NOMO-1 (cell line): ENCODE measurements around the gene CBARP.
"Not testable (repeated sequence)": the region's sequence is repeated elsewhere in the genome, so short reads cannot be mapped to it uniquely, and the experiment has no call there.

Experiments
- DNase-seq, 2 experiments: peaks; one replicate each; lab custom pipeline; 2025; ENCODE audit not compliant: unreplicated experiment in 2 of 2; lab: John Stamatoyannopoulos, UW

CBARP gene

DNA sequence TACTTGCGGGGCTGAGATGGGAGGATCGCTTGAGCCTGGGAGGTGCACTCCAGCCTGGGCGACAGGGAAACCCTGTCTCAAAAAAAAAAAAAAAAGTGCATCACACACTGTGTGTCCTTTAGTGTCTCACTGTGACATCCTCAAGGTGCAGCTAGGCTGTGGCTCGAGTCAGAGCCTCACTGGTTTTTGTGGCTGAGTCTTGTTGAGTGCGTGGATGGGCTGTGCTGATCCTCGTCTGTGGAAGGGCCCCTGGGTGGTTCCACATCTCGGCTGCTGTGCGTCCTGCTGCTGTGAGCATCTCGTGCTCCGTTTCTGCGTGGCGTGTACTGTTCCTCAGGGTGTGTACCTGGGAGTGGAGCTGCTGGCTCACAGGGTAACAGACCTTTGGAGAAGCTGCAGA lies 21.0 kb downstream of the CBARP start:
- DNase-seq: no peak

DNA sequence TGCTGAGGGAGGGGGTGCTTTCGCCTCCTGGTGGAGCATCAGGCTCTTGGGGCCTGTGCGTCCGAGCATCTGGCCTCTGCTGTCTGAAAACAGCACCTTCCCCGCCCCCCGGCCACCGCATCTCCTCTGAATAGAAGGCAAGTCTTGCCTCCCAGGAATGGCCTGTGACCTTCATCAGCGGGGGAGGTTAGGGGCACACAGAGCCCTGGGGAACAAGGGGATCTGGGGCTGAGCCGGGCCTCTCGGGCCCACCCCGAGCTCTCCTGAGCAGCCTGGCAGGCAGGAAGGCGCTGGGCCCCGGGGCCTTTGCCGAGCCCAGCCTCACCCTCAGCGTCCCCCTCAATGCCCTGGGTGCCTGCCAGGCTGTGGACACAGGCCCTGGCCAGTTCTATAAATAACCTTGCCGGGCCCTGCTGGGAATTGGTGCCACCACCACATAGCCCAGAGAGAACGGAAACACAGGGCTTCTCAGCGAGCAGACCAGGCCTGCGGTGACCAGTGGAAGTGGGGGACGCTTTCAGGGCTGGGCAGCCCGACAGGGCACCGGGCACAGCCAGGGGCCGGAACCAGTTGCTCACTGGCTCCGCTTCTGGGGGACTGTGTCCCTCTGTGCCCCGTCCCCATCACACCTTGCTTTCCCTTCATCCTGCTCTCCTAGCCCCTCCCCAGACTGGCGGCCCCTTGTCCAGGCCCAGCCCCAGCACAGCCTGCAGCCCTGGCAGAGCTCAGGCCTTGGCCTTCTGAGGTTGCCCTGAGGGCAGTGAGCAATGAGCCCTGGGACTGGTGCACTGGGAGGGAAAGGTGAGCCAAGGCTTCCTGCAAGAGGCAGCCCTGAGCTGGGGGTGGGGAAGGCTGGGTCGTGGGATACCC lies 22.7 kb downstream of the CBARP start:
- DNase-seq: no peak

DNA sequence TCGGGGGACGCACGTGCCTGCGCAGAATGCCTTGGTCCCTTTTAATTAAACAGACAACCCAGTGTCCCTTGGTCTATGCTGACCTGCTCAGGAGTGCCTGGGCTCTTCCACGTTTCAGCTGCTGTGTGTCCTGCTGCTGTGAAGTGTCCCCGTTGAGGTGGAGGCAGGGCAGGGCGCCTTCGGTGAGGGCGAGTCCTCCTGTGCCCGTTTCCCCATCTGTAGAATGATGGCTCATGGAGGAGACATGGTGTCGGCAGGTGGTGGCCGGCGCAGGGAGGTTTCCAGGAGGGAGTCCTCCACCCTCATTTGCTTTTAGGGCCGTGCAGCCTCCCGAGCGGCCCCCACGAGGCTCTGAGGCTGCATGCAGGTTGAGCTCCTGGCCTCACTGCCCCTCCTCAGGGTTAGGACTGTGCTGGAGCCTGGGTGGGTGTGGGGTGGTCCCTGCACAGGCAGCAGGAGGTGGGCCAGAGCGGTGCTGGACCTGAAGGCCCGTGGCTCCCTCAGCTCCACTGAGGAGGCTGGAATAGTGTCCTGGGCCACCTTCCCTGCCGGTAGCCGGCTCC lies 23.4 kb downstream of the CBARP start:
- DNase-seq: no peak

DNA sequence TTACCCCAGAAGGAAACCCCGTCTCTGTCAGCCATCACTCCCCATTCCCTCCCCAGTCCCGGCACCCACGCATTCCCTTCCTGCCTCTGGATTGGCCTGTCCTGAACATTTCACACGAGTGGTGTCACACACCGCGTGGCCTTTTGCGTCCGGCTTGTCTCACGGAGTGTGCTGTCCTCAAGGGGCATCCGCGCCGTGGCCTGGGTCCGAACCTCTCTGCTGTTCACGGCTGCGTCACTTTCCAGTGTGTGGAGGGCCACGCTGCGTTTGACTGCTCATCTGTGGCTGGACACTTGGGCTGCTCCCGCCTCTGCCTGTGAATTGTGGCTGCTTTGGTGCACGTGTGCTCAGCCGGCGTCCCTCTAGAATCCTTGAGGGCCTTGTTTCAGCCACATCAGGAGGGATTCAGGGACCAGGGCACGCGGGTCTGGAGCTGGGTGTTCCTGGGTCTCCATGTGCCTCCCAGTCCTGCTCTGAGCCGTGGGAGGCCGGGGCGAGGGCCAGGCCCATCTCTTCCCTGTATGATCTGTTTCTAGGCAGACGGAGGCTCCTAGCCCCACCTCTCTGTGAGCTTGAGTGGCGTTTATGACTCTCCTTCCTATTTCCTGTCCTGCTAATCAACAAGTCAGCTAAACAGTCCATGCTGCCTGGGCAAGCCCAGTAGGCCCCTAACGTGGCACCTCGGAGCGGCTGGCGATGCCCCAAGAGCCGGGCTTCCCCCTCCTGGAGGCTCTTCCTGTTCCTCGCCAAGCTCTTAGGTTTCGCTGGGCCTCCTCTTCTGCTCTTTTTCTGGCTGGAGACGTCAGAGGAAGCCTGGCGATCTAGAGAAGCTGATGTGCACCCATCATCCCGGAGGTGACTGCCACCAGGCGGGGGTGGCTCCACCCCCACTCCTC lies 24.2 kb downstream of the CBARP start:
- peak; percentile 55 to 72 for DNase-seq

DNA sequence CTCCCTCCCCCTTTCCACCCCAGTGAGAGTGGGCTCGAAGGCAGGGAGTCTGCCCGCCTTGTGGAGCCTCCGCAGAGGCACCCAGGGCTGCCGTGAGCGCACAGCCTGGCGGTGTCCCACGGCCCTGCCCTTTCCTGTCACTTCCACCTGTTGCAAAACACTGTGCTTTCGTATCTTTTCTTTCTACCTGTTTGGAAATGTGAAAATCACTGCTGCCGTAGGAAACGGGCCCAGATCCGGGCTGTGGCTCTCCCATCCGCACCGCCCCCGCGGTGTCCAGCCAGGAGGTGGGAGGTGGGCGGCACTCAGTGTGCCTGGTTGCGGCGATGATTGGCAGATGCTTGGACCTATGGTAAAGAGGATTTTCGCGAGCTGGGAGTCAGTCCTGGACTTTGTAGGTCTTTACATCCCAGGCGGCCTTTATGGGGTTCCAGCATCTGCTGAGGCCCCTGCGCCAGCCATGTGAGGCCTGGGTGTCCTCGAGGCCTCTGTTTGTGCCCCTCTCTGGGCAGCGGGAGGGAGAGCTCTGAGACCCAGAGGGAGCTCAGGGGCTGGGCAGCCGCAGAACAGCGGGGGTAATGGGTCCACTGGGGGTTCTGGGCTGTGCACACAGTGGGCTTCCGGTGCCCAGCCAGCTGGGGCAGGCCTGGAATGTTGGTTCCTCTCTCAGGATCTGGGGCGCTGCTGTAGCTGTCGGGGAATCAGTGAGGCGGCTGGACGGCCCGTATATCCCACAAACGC lies 26.1 kb downstream of the CBARP start:
- no peak for DNase-seq

DNA sequence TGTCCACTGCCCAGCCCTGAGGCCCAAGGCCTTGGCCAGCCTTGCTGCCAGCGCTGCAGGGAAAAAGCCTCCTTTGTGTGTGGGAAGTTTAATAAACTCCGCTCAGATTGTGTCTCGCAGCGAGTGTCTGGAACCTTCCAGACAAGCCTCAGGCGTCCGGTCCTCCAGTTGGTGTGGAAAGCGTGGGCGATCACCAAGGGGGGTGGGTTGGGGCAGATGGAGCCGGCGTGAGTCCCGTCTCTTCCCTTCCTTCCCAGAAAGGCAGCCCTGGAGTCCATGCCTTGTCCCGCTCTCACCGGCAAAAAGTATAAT lies 27.6 kb downstream of the CBARP start:
- DNase-seq: no peak

DNA sequence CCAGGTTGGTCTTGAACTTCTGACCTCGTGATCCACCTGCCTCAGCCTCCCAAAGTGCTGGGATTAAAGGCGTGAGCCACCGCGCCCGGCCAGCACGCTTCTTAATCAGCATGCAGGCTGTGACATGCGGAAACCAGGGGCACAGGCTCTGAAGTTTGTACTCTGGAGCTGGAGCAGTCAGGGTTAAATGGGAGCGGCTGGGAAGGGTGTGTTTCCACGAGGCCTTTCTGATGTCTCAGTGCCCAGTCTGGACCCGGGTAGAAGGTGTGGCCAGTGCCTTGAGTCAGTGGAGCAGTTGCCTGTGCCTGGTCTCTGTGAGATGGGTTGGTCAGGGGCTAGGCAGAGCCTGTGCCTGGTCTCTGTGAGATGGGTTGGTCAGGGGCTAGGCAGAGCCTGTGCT lies 29.0 kb downstream of the CBARP start:
- not testable (repeated sequence) for DNase-seq

DNA sequence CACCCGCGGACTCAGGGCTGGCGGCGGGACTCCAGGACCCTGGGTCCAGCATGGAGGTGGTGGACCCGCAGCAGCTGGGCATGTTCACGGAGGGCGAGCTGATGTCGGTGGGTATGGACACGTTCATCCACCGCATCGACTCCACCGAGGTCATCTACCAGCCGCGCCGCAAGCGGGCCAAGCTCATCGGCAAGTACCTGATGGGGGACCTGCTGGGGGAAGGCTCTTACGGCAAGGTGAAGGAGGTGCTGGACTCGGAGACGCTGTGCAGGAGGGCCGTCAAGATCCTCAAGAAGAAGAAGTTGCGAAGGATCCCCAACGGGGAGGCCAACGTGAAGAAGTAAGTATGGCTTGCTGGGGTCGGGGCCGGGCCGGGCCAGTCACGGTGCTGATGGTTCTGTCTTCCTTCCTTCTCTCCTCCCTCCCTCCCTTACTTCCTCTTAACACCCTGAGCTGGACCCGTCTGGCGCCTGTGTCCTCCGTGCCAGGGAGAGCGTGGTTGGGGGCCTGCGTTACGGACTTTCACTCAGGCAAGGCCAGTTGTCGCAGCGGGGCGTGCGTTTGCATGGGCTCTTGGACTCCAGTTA lies 30.8 kb downstream of the CBARP start:
- peak; percentile 11 to 32 for DNase-seq

DNA sequence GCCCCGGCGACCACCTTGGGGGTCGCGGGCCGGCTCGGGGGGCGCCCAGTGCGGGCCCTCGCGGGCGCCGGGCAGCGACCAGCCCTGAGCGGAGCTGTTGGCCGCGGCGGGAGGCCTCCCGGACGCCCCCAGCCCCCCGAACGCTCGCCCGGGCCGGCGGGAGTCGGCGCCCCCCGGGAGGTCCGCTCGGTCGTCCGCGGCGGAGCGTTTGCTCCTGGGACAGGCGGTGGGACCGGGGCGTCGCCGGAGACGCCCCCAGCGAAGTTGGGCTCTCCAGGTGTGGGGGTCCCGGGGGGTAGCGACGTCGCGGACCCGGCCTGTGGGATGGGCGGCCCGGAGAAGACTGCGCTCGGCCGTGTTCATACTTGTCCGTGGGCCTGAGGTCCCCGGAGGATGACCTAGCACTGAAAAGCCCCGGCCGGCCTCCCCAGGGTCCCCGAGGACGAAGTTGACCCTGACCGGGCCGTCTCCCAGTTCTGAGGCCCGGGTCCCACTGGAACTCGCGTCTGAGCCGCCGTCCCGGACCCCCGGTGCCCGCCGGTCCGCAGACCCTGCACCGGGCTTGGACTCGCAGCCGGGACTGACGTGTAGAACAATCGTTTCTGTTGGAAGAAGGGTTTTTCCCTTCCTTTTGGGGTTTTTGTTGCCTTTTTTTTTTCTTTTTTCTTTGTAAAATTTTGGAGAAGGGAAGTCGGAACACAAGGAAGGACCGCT lies 31.5 kb downstream of the CBARP start:
- no peak for DNase-seq

DNA sequence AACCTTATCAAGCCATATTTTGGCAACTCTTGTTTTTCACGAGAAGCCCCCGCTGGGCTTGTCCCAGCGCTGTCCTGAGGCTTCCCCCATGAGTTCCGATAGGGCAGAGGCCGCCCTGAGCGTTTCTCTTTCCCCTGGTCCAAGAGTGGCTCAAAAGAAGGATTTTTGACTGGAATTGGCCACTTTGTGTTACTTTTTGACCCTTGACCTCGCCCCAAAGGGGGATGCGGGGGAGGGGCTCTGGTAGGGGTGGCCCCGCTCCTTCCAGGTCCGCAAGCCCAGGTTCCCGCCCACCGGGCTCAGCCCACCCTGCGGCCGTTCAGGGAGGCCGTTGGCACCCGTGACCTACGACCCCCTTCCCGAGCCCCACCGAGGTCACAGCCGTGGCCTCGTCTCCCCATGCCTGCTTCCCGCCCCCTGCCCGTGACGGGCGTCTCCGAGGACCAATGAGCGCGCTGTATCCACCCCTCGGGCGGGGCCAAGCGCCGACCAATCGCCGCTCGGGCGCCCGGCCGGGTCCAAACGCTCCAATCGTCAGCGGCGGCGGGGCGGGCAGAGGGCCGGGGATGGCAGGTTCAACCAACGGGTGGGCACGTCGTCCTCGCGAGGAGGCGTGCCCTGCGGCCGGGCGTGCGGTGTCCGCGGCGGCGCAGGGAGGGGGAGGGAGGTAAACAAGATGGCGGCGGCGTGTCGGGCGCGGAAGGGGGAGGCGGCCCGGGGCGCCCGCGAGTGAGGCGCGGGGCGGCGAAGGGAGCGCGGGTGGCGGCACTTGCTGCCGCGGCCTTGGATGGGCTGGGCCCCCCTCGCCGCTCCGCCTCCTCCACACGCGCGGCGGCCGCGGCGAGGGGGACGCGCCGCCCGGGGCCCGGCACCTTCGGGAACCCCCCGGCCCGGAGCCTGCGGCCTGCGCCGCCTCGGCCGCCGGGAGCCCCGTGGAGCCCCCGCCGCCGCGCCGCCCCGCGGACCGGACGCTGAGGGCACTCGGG lies 32.4 kb downstream of the CBARP start, which contains the start of gene STK11:
Gene STK11 (plus strand): TSS at position 665 of the 986 bp plus-strand sequence. CDS start 1,136 bp downstream, outside the sequence.
- peak; percentile 95 to 99 for DNase-seq

DNA sequence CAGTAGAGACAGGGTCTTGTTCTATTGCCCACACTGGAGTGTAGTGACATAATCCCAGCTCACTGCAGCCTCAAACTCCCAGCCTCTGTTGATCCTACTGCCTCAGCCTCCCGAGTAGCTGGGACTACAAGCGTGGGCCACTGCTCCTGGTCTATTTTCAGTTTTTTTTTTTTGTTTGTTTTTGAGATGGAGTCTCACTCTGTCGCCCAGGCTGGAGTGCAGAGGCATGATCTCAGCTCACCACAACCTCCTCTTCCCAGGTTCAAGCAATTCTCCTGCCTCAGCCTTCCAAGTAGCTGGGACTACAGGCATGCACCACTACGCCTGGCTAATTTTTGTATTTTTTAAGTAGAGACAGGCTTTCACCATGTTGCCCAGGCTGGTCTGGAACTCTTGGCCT lies 37.2 kb downstream of the CBARP start:
- not testable (repeated sequence) for DNase-seq

DNA sequence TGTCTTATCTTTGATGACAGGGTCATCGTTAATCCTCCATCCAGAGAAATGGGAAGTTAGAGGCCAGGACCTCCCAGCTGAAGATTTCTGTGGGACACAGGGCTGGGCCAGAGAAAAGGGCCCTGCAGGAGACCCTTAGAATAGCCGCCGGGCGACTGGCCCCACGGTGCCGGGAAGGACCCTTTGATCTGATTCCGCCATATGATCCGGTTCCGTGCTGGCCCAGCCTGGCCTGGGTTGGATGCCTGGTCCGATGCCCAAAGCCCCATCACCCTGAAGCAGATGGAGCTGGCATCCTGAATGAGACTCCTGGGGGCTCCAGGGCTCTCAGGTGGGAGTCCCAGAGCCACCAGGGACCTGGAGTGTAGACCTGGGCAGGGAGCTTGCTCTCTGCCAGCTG lies 38.3 kb downstream of the CBARP start:
- DNase-seq: no peak

DNA sequence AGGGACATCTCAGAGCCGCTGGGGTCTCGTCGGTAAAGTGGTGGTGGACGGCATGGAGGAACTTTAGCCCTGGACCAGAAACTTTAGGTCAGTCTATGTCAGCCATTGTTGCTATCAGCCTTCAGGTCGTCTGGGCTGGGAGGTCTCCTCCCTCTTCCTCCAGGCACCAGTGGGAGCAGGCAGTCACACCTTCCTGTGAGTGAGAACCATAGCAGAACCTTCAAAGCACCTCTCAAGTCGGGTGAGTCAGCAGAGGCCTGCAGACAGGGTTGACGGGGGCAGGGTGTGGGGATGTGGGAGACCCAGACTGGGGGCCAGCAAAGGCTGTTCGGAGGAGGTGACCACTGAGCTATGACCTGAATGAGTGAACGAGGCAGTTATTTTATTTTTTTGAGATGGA lies 48.4 kb downstream of the CBARP start:
- no peak for DNase-seq

DNA sequence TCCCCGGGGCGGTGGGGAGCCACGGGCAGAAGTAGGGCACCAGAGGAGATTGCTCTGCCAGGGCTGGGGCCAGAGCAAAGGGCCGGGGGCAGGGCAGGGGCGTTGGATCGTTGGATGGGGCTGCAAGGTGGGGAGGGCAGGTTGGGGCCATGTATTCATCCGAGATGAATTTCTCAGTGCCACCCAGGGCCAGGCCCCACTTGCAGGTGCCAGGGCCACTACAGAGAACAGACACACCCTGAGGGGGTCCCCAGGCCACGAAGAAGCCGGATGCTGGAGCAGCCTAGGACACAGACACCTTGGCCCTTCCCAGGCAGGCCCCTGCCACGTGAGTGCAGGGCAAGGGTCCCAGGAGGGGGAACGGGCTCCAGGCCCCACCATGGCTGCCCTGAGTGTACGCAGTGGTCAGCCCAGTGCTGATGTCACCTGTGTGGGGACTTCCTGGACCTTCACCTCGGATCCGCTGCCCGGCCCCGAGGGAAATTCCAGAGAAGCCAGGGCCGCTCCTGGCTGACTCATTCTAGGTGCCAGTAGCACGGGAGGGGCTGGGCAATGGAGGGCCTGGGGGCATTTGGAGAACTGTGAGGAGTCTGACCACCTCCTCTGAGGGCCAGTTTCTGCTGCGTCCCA lies 54.1 kb downstream of the CBARP start:
- DNase-seq: no peak

DNA sequence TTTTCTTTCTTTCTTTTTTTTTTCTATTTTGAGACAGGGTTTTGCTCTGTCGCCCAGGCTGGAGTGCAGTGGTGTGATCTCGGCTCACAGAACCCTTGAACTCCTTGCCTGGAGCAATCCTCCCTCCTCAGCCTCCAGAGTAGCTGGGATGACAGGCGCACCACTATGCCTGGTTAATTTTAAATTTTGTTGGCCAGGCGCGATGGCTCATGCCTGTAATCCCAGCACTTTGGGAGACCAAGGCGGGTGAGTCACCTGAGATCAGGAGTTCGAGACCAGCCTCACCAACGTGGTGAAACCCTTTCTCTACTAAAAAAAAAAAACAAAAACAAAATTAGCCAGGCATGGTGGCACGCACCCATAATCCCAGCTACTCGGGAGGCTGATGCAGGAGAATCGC lies 55.1 kb downstream of the CBARP start:
- DNase-seq: no peak

DNA sequence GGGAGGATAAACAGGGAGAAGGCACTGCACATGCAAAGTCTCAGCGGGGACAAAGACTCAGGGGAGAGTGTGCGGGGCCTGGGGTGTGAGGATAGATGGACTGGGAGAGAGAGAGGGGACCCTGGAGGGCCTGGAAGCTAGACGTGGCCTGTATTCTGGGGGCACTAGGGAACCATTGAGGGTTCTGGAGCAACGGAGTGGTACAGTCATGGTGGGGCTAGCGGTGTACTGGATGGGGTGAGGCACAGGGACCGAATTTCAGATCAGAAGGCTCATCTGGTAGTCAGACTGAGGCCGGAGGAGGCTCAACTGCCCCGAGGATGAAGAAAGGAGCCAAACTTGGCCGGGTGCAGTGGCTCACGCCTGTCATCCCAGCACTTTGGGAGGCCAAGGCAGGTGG lies 55.7 kb downstream of the CBARP start:
- DNase-seq: no peak

DNA sequence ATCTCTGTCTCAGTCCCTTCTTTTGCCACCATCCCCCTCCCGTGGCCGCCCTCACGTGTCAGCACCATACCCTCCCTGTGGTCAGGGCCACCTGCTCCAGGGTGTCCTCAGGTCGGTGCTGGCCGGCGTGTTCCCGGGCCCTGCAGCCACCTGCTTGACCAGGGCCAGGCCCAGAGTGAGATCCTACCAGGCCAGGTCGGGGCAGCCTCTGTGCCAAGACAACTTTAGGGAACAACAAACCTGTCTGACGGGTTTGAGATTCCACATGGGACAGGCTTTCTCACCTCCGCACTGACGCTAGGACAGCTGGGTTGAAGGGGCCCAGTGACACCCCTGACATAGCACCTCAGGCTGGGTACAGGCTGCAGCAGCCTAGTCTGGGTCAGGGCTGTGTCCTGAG lies 56.2 kb downstream of the CBARP start:
- DNase-seq: no peak
